HG02943 (cell line): ENCODE data around the gene PARP1.

ENCODE experiments used
- ATAC-seq: cut with Tn5 transposase; IDR thresholded peaks from one replicate; pipeline ENCODE4 v1.9.1; 2021; ENCODE audit warnings: mild to moderate bottlenecking, low read depth, moderate library complexity; ENCODE audit not compliant: unreplicated experiment

The PARP1 gene

DNA sequence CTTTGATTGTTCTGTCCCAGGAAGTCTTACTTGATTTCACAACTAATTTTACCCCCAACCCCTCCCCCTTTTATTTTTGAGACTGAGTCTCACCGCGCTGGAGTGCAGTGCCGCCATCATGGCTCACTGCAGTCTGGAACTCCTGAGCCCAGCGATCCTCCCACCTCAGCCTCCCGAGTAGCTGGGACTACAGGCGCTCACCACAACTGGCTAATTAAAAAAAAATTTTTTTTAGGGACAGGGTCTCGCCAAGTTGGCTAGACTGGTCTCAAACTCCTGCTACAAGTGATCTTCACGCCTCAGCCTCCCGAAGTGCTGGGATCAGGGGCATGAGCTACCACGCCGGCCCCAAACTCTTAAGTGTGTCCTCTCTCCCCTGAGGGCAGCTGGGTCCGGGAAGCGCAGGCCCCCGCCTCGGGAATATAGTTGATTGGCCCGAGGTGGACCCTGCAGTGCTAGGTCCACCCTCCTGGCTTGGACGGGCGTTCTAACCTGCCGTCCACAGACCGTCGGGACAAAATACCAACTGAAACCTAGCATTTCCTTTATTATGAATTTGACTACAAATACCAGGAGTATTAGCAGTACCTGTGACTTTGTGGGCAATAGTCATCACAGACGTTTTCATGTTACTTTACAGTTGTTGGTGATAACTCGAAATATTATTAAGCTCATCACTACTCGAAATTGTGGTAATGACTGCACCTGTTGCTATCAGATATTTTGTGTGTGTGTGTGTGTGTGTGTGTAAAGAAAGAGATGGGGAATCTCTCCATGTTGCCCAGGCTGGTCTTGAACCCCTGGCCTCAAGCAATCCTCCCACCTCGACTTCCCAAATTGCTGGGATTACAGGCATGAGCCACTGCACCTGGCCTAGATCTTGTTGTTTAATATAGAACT lies 642 bp upstream of the PARP1 start:
- no peak for ATAC-seq

DNA sequence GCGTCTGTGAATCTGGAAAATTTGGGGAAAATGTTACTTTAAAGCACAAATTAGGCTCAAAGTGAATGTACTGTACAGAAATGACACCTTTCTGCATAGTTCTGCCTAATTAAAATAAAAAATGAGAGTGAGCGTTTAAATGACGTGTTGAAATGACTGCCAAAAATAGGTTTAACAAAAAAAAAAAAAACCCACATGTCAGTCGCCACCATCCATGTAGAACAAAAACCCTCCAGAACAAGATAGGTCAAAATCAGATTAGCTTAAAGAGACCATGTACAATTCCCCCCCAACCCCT lies 745 bp downstream of the PARP1 start:
- no peak for ATAC-seq

DNA sequence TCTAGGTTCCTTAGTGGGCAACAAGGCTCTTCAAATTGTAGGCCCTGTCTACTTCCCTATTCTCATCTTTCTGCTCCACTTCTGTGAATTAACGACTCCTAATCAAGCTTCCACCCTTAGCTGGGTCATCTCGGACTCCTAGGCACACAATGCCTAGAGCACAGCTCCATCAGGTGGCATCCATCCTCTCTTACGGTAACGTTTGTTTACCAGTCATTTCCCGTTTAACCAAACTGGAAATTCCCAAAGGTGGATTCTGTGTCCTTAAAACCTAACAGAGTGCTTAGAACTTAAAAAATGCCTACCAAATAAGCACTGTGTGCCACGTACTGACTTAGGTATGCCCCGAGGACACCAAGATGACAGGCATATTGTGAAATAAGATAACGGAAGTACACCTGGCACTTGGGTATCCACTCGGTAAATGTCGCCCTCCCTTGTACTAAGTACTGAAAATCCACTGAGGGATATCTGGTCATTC lies 1.5 kb downstream of the PARP1 start:
- ATAC-seq = no peak

DNA sequence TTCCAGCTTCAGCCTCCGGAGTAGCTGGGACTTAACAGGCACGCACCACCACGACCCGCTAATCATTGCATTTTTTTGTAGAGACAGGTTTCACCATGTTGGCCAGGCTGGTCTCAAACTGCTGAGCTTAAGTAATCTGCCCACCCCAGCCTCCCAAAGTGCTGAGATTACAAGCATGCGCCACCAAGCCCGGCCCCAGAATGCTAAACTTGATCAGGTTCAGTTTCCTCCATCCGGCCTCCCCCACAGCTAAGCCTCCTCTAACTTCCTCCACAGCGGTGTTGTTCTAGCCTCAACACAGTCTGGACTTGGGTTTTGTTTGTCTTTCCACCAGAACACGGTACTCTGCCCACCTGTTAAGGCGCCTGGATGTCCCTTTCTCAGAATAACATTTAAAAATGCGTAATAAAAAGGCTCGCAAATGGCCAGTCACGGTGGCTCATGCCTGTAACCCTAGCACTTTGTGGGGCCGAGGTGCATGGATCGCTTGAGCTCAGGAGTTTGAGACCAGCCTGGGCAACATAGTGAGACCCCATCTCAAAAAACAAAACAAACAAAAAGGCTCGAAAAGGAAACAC lies 2.4 kb downstream of the PARP1 start:
- no peak for ATAC-seq

DNA sequence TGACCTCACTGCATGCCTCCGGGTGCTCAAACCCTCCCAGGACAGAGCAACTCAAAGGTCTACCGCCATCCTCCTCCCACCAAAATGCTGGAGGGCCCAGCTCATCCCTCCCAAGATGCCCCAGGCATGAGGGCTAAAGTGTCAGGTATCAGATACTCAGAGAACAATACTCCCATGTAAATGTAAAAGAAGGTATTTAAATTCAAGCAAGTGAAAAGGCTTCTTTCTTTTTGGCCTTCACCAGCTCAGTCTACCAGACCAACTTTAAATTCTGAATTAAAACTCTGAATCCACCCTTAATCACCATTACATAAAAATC lies 3.0 kb downstream of the PARP1 start:
- no peak for ATAC-seq

DNA sequence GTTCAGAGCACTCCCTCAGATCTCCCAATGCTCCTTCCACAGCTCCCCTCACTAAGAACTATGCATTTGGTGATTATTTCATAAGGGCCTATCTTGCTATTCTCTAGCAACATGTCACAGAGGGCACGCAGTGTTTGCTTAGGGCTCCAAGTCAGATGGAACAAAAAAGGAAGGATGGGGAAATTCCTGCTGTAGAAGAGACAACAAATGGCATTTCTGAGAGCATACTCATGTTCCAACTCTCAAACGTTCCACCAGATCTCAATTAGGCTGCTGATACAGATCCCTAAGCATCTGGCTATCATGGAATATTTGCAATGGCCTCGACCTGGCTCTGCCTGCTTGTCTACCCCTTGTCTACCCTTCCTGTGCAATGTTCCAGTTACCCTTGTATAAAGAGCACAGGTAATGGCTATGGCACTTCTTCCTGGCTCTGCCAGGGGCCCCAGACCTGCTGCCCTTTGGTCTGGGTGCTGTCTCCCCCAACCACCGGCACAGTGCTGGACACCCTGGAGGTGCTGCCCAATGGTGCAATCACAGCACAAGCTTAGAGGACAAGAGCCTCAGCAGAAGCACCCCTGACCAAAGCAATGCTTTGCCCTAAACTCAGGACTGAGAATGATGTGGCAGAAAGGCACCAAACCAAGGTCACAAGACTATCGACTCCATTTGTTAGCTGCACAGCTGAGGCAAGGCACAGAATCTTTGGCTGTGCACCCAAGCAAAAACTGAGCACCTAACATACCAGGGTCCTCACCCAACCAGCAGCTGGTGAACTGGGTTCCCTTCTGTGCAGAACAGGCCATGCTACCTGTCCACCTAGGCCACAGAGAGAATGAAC lies 3.6 kb downstream of the PARP1 start:
- no peak for ATAC-seq

DNA sequence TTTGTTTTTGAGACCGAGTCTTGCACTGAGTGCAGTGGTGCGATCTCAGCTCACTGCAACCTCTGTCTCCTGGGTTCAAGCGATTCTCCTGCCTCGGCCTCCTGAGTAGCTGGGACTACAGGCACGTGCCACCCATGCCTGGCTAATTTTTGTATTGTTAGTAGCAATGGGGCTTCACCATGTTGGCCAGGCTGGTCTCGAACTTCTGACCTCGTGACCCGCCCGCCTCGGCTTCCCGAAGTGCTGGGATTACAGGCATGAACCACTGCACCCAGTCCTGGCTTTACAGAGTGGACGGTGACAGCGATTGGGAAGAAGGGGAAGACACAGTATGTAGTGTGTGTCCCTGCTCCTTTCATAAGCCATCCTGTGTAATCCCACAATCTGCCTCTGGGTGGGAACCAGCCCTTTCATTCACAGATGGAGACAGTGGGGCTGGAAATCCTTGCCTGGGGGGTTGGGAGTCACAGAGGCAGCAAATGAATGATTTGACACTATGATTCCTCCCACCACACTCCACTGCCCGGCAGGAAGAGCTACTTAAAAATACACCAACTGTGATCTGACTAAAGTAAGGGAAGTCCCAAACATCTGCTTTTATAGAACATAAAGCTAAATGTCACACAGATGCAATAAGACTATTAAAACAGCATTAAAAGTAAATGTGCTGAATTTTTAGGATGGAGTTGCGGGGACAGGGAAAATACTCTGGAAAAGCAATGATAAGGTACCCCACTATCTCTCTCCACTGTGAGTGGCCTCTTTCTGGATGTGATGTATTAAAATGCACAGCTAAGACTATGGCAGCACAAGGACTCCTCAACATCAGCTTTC lies 4.5 kb downstream of the PARP1 start:
- no peak for ATAC-seq

DNA sequence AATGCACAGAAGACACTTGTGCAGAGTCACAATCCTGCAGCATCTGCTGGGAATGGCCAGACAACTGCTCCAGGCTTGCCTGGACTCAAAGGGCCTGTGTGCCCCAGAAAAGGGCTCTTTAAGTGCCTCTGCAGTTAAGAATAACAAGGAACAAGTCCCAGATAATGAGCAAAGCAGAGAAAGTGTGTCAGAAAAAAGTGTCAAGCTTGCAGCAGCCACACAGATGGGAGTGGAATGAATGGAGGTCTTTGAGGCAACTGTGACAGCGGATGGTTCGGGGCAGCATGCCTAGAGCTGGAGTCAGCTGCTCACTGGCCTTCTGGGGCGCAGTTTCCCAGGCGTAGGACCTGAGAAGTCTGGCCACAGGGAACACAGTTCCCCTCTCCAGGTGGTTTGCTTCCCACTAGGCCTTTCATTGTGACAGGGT lies 5.1 kb downstream of the PARP1 start:
- no peak for ATAC-seq

DNA sequence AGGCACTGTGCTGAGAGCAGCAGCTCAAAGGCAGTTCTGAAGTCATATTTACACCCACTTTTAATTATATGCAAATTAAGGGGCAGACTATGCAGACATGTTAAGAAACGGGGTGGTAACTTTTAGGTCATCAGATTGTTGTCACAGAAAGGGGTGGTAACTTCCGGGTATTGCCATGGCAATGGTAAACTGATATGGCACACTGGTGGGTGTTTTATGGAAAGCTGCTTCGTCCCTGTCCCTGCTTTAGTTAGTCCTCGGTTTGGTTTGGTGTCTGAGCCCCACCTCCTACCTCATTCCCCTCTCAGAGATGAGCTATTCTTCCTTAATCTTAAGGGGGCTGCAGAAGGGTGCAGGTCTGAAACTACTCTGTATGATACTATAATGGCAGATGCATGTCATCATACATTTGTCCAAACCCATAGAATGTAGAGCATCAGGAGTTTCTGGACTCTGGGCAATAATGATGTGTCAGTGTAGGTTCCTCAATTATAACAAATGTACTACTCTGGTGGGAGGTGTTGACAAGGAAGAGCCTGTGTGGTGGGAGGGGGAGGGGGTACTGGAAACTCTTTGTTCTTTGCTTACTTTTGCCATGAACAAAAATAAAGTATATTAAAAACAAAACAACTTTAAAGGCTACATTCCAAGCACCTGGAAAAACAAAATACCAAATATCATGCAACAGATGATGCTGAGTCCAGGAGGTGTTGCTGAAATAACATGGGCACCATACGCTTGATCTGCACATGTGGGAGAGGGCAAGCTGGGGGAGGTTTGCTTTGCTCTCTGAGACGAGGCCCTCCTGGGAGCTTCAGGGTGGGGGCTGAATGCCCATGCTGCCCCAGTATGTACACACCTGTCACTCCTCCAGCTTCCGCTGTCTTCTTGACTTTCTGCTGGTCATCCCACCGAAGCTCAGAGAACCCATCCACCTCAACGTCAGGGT lies 6.3 kb downstream of the PARP1 start:
- ATAC-seq = no peak

DNA sequence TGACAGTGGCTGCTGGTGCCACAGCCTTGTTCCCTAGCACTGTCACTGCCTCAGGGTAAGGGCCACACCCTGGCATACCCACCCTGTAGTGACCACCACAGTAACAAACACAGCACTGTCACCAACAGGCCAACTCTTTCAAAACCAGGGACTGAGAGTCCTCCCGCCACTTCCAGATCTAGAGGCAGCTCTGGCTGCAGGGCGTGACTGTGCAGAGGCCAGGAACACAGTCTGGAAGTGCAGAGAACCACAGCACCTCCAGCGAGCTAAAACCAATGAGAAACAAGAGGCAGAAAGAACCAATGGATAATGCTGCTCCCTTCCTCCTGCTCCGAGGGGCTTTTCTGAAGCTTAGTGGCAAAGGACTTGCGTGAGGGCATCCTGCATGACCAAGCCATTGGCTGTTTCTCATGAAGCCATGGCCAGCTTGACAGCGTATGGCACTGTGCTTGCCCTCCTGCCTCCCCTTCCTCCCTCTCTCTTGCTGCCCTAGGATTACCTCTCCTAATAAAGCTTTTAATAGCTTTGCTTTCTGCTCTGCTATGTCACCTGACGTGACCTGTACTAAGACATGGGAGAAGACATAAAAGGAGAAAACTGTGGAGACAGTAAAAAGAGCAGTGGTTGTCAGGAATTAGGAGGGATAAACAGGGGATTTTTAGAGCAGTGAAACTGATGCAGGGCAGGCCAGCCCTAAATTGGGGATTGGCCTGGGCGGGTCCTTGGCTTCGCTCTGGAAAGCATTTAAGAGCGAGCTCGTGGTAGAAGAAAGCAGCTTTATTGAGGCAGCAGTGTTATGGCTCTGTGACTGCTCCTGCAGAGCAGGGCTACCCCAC lies 7.2 kb downstream of the PARP1 start:
- ATAC-seq = no peak

DNA sequence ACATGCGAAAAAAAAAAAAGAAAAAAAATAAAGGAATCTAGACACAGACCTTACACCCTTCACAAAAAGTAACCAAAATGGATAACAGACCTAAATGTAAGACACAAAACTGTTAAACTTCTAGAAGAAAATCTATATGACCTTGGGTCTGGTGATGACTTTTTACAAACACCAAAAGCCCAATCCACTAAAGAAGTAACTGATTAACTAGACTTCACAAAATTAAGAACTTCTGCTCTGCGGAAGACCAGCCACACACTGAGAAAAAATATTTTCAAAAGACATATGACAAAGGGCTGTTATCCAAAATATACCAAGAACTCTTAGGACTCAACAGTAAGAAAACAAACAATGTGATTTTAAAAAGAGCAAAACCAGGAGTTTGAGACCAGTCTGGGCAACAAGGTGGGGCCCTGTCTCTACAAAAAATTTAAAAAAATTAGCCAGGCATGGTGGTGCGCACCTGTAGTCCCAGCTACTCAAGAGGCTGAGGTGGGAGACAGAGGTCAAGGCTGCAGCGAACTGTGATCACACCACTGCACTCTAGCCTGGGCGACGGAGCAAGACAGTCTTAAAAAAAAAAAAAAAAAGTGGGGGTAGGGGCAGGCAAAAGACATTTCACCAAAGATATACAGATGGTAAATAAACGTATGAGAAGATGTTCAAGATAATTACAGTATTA lies 9.8 kb downstream of the PARP1 start:
- ATAC-seq = no peak

DNA sequence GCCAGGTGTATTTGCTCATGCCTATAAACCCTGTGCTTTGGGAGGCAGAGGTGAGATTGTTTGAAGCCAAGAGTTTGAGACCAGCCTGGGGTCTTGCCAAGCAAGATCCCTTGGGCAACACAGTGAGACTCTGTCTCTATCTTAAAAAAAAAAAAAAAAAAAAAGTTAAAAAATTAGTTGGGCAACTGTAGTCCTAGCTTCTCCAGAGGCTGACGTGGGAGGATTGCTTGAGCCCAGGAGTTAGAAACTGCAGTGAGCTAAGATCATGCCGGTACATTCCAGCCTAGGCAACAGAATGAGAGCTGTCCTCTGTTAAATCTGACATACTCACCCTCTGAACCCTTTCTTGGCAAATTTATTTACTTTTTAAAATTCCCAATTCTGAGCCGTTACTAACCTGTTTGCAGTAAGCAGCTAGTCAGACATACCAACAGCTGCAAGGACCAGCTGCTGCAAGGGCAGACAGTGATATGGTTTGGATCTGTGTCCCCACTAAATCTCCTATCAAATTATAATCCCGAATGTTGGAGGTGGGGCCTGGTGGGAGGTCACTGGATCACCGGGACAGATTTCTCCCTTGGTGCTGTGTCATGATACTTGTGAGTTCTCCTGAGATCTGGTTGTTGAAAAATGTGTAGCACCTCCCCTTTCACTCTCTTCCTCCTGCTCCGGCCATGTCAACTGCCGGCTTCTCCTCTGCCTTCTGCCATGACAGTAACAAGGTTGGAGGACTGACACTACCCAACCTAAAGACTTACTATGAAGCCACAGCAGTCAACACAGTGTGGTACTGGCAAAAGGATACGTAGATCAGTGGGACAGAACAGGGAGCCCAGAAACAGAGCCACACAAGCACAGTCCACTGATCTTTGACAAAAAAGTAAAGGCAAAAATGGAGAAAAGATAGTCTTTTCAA lies 10.6 kb downstream of the PARP1 start:
- ATAC-seq = no peak

DNA sequence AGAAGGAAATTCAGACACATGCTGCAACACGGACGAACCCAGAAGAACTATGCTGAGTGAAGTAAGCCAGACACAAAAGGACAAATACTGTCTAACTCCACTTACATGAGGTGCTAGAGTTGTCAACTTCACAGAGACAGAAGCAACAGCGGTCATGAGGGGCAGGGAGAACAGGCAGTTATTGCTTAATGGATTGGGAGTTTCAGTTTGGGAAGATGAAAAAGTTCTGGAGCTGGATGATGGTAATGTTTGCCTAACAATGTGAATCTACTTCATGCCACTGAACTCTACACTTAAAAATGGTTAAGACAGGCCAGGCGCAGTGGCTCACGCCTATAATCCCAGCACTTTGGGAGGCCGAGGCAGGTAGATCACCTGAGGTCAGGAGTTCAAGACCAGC lies 12.1 kb downstream of the PARP1 start:
- no peak for ATAC-seq

DNA sequence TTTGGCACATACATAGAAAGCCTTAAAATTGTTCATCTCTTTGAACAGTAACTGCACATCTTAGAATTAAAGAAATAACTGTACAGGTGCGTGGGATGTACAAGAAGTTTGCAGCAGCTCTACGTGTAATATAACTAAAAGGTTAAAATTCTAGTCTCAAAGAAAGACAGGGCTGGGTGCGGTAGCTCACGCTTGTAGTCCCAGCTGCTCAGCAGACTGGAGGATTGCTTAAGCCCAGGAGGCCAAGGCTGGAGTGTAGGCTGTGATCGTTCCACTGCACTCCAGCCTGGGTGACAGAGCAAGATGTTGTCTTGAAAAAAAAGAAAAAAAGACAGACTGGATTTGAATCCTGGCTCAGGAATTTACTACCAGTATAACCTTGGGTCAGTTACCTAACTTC lies 13.4 kb downstream of the PARP1 start:
- no peak for ATAC-seq

DNA sequence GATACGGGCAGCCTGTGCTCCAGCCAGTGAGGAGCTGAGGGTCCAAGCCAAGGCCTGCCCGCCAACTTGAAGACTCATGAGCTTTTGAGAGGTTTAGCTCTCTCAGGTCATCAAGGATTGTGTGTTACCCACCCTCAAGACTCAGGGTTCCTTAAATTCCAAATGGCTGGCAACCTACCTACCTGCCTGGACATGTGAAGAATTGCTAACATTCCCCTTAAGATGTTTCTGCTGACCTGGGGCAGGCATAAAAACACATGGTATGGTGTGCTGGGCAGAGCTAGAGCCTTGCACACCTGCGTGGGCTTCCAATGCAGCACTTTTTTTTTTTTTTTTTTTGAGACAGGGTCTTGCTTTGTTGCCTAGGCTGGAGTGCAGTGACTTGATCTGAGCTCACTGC lies 17.2 kb downstream of the PARP1 start:
- no peak for ATAC-seq

DNA sequence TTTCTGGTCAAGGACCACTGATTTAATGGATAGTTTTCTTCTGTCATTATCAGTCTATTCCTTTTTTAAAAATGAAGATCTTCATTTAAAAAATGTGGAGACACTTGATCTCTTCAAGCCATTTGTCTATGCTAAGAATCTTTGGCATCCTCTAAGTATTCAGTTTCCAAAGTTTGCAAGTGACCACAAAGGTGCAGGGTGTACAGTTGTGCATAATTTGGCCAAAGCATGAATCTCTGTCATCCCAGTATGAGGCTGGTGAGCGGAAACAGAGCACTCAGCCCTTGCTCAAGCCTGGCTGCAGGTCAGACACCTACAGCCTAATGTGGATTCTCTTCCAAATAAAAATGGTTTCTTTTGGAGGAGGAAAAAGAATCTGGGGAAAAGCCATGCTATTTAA lies 19.8 kb downstream of the PARP1 start:
- no peak for ATAC-seq

DNA sequence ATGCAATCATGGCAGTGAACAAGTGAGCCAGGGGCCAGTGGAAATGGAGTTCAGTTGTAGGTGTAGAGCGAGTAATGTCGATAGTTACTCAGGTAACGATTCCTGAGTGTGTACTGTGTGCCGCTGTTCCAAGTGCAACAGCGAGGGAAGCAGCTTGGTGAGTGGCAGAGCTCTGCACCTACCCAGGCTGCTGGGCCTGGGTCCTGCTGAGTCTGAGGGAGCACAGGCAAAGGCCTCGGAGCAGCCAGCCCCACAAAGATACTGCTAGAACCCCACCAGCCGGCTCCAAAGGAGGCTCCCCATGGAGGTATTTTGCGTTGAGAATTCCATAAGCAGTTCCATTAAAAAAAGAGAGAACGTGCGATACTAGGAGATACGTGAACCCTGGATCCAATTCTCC lies 23.2 kb downstream of the PARP1 start:
- ATAC-seq = no peak
